HG03378 (cell line): ENCODE results near the gene CCP110.

ENCODE experiments used
- ATAC-seq: cut with Tn5 transposase; IDR thresholded peaks from one replicate; pipeline ENCODE4 v1.9.1; 2021; ENCODE audit warnings: mild to moderate bottlenecking, moderate library complexity; ENCODE audit not compliant: unreplicated experiment

Gene CCP110

GRCh38 chr16:19598805-19599510 lies 75.2 kb downstream of the CCP110 start:
- ATAC-seq = no peak

- ATAC-seq = no peak
Measured at GRCh38 chr16:19599968-19600716, 76.4 kb downstream of the CCP110 start.

GRCh38 chr16:19601083-19601976 lies 77.6 kb downstream of the CCP110 start:
- no peak for ATAC-seq
